Measurements from ENCODE around the gene SLC22A23.
A peak's percentile ranks its signal among the peaks of the same experiment; 100 is the strongest.
"Not testable (repeated sequence)": the region's sequence is repeated elsewhere in the genome, so short reads cannot be mapped to it uniquely, and the experiment has no call there.

The SLC22A23 gene

DNA sequence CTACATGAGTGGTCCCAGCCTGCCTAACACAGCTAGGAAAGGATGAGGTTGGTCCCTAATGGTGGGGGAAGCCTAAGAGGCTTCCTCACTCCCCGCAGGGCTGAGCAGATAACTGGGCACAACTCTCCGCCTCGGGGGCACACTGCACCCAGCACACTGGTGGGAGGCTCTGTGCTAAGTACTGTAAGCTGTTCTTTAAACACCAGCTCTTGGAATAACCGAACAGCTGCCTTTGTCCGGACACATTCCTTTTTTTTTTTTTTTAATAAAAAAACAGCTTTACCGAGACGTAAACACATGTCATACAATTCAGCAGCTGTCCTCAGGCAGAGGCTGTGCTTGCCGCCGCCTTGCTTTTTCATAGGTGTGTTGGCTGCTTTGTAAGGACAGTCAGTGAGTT is 191.2 kb downstream of the SLC22A23 start:
- DNase-seq (ENCODE audit: low spot score): no peak

DNA sequence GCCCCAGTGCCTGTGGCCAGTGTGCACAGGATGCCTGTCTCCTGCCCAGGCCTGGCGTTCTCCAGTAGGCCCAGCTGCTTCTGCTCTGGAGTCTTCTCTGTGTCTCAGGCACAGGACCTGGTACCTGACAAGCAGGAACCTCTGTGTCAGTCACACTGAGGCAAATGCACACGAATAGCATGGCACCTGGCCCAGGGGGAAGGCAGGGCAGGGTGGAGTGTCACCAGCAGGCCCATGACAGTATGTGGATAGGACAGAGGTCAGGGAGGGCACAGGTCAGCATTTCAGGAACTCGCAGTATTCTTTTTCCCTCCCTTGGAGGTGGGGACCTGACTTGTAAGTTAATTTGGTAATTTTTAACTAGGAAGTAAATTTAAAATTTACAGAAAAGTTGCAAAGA is 192.5 kb downstream of the SLC22A23 start:
- no peak for DNase-seq (ENCODE audit: low spot score)

DNA sequence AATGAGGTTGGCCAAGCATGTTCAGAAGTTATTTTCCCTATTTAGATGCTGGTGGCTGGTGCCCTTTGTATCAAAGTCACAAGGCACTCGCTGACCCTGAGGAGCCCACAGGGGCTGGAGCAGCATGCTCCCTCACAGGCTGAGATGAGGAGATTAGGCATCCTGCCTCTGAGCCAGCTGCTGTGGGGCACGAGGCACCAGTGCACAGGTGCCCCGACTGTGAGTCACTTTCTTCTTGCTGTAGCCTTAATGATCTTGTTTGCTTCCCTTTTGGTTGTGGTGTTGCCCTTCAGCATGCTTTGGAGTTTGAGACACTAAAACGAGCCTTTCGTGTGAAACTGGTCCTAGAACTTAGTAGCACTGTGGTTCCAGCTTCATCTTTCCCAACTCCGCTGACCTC is 193.8 kb downstream of the SLC22A23 start:
- DNase-seq (ENCODE audit: low spot score): no peak

DNA sequence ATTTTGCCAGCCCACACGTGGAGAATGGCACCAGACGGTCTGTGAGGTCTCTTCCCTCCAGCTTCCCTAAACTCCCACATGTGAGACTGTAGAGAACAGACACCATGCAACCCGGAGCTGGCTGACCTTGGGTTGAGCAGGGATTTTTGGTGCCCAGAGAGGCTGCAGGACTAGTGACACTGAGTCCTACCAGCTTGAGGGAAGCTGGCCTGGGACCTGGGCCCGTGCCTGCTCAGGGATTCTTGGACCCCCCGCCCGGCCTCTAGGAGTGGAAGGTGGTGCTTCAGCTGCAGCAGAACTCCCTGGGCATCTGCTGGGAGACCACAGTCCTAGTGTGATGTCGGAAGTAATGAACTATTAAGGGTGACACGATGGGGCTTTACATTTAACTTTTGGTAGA is 194.9 kb downstream of the SLC22A23 start:
- no peak for DNase-seq (ENCODE audit: low spot score)

DNA sequence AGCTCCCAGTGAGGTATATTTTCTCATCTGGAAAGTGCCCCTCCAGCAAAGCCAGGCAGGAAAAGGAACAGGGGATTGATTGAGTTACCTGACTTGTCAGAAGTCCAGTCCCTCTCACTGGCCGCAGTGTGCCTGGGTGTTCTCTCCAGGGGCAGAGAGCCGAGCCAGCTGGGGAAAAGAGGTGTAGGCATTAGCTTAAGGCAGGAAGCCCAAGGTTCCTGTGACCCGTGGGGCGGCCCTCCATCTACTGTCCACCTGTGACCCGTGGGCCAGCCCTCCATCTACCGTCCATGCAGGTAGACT is 195.4 kb downstream of the SLC22A23 start:
- DNase-seq (ENCODE audit: low spot score): no peak

DNA sequence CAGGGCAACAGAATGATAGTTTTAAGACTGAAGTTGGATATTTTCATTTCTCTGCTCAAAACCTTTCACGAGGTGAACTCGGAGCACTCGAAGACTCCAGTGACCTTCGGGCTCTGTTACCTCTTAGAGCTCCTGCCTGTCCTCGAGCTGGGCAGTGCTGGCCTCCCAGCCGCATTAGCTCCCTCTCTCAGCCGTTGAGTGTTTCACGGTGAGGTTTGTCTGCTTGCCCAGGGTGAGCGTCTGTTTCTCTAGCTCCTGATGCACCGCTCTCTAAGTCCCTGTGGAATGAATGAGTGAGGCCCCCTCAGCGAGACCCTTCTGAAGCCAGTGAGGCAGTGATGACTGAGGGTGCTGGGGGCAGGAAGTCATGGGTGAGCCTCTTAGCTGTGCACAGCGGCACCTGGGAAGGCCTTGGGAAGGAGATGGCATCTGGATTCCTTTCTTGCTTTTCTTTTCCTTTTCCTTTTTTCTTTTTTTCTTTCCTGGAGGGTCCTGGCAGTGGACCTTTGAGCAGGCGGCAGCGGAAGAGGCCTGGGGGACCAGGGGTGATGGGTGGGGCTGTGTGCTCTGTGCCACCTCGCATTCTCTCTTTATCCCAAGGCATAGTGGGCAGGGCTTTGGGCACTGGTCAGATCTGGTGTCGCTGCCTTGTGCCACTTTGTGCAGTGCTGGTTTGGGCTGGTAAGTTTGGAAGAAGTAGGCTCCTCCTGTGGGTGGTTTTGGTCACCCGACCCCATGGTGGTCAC is 195.9 kb downstream of the SLC22A23 start:
- DNase-seq (ENCODE audit: low spot score): no peak

DNA sequence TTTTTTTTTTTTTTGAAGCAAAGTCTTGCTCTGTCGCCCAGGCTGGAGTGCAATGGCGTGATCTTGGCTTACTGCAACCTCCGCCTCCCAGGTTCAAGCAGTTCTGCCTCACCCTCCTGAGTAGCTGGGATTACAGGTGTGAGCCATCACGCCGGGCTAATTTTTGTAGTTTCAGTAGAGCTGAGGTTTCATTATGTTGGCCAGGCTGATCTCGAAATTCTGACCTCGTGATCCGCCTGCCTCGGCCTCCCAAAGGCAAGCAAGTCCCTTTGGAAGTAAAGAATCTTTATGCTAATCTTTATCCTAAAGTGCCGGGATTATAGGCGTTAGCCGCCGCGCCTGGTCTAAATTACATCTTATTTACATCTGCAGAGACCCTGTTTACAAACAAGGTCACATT is 196.6 kb downstream of the SLC22A23 start:
- no peak for DNase-seq (ENCODE audit: low spot score)

DNA sequence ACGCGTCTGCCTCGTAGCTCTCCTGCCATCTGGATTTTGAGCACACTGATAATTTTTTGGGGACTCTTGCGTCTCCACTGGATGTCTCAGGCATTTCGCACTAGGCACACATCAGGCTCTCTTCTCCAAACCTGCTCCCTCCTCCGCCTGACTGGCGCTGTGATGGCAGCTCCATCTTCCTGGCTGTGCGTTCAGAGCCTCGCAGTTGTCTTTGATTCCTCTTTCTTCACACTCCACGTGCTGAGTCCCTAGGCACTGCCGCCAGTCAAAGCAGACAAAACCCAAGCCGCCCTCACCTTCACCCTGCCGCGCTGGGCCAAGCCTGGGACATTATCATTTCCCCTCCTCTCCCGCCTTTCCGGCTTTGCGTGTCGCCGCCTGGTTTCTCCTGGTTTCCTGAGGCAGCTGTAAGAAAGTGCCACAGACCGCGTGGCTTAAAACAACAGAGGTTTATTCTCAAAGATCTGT is 197.3 kb downstream of the SLC22A23 start:
- peak; percentile 15 for DNase-seq (ENCODE audit: low spot score)

DNA sequence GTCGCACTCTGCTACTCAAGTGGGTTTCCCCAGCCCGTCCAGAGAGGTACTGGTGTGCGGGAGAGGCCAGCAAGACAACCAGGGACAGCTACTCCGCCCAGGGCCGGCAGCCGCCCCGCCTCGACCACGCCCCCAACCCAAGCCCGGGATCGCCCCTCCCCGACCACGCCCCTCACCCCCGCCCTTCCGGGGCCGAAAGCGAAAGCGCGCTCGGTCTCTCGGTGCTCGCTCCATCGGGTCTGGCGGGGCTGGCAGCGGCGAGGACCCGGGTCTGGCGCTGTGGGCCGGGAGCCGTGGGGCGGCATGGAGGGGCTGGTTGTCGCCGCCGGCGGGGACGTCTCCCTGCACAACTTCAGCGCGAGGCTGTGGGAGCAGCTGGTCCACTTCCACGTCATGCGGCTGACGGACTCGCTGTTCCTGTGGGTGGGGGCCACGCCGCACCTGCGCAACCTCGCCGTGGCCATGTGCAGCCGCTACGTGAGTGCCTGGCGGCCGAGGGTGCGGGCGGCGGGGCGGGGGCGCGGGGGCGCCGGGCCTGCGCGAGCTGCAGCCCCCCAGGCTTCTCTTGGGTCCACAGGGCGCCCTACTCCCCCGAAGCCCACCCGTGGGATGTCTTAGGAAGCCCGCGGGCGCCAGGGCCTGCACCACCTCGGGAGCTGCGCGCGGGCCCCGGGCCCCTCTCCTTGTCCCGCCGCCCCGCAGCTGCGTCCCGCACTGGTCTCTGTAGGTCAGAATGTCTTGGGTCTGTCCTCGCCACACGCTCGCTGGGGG is 197.9 kb downstream of the SLC22A23 start, which contains the start of gene PSMG4:
Gene PSMG4, plus strand, starts transcription at position 228 of the 771 bp plus-strand sequence. Its CDS starts 76 bp downstream, at position 304.
- DNase-seq (ENCODE audit: low spot score): peak; percentile 88

DNA sequence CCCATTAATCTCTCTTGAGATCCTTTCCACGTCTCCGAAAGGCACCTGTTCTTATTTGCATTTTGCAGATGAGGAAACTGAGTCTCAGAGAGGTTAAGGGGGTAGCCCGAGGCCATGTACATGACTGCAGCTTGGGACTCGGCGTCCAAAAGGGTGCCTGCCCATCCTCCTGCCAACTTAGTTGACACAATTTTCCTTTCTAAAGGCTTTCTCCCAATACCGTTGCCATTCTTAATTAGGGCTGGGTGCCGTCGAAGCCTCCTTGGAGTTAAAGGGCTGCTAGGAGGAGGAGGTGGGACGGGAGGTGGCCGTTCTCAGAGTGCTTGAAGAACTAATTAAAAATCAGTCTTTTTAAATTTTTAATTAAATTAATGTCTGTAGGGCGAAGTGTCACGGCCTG is 198.6 kb downstream of the SLC22A23 start:
- no peak for DNase-seq (ENCODE audit: low spot score)

DNA sequence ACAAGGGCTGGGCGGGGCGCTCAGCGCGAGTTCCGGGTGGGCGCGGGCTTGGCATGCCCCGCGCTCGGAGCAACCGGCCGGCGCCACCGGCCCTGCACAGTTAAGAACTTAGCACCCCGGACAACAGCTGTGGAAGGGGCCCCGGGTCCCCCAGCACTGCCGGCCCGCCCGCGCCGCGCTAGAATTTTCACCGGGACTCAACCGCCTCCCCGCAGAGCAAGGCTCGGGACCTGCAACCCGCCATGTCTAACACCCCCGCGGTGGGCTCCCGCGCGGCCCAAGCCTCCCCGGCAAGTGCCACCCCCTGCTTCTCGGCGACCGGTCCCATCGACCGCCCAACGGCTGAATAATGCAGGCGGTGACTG is 203.3 kb downstream of the SLC22A23 start:
- no peak for DNase-seq (ENCODE audit: low spot score)

DNA sequence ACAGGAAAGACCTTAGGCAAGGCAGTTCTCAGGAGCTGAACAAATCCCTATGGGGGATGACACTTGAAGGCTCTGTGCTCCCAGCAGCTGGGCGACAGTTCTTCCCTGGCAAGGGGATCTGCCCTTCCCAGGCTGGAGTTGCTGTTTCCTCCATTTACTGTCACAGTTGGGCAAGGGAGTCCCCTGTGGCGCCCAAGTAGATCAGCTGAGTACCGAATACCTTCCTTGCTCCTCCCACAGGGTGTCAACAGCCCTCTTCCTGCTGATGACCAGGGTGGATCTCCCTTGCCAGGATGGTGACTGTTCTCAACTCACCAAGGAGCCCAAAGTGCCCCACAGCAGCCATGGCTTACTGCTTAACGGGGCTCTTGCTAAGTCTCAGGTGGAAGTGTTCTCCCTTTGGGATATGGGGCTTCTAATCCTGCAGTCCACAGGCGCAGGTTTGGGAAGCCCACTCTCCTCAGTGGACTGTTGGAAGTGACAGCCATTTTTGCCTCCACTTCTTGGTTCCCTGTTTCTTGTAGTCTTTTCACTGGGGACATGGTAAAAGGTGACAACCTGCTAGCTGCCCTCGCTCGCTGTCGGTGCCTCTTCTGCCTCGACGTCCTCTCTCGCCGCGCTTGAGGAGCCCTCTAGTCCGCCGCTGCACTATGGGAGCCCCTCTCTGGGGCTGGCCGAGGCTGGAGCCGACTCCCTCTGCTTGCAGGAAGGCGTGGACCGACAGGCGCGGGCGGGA is 203.8 kb downstream of the SLC22A23 start:
- peak; percentile 26 for DNase-seq (ENCODE audit: low spot score)

DNA sequence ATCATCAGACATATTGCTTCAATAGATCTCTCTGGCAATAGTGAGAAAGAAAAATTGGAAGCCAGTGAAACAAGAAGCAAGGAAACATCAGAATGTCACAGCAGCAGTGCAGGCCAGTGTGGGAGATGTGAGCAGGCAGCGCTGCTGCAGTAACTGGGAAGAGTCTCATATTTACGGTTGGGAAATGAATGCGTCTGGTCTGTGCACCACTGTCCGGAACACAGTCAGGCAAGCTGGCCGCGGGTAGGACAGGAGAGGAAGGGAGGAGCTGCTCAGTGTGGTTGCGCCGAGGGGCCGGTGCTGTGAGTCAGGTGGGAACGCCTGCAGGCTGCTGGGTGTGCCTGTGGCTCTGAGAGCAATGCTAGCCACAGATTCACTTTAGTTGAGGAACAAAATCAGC is 204.5 kb downstream of the SLC22A23 start:
- peak; percentile 73 for DNase-seq (ENCODE audit: low spot score)

DNA sequence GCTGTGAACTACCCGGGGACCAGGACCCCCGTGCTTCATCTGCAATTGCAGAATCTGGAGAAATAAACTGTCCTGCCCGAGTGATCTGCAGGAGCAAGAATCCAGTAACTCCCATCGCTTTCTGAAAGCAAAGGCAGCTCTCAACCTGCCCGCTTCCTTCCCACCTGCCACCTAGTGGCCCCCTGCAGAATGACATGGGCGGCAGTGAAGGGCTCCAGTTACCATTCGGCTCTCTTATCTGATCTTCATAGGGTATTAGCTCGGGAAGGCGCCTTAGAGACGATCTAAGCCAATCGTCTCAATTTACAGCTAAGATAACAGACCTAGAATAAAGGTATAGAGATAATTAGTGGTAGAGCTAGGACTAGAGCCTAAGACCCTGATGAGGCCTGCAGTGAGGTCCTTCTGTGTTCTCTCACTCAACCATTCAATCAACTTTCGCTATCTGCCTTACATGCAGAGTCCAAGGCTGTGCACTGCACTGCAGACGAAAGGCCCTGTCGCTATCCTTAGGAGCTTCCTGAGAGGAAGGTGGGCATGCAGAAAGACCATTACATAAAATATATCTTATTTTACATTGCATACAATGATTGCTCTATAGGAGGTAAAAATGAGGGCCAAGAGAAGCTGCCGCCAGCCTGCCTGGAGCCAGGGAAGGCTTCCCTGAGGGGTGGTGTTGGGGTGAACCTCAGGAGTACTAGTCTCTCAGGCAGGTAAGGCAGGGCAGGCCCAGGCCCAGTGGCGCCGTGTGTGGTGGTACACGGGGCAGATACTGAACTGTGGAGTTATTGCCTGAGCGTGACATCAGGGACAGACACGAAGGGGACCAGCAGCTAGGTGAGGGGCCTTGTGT is 205.2 kb downstream of the SLC22A23 start:
- DNase-seq (ENCODE audit: low spot score): peak; percentile 88

DNA sequence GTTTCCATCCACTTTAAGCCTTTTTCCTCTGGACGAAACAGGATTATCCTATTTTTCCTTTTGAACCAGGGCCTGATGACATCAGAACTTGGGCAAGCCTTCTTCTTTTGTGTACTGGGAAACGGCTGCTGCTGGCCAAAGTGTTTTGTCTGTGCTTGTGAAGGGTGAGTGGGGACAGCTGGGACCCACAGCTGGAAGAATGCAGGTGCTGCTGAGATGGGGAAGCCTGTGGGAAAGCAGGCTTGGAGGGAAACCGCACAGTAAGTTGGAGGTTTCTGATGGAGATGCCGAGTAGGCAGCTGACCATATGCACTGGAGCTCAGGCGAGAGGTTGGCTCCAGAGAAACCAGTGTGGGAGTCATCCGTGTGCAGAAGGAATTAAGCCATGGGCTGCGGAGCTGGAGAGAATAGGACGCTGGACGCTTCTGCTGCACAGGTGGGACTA is 206.6 kb downstream of the SLC22A23 start:
- DNase-seq (ENCODE audit: low spot score): no peak

DNA sequence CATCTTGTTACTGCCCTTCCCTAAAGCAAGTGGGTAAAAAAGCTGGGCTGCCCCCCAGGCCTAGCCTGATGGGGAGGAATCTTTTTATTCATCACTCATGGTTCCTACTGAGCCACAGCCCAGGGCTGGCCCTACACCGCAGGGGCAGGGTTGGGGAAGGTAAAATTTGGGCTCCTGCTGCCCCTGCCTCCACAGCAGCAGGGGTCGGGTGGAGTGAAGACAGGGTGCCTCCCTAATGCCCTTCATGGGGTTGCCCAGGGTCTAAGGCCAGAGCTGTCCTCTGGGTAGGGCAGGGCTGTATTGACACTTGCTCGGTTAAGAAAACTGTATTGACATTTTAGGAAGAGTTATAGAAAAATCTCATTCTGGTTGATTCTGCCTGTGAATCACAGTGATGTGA is 207.0 kb downstream of the SLC22A23 start:
- DNase-seq (ENCODE audit: low spot score): no peak

DNA sequence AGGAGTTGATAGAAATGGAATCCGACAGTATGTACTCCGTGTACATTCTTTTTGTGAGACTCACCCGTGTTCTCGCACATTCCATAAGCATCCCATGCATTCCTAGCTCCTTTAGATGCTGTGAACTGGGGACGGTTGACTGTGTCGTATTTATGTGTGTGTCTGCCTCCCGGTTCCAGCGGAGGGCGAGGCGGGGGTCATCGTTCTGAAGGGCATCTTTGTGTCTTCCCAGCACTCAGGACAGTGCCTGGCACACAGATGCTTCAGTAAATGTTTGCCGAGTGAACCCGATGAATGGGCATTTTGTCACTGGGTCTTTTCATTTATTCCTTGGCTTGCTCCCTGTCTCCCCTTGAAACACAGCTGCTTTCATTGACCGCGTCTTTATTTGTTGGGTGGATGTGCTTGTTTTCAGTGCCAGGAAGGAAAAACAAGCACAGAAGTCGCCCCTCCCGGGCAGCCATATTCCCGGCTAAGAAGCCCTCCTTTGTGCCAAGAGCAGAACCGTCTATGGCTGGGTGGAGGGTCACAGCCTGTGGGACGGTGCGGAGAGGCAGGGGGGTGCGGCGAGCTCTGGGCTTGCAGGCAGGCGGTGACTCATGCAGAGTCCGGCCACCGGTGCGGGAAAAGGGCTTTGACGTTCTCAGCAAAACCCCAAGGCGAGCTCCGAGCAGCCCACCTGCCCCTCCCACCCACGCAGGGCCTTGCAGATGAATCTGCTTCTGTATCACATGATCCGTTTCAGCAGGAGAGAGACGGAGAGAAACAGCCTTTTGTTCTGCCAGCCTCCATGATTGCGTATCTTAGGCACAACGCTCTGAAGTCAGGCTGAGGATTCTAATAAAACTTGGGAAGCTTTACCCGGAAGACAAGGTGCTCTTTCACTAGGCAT is 209.3 kb downstream of the SLC22A23 start:
- DNase-seq (ENCODE audit: low spot score): no peak

DNA sequence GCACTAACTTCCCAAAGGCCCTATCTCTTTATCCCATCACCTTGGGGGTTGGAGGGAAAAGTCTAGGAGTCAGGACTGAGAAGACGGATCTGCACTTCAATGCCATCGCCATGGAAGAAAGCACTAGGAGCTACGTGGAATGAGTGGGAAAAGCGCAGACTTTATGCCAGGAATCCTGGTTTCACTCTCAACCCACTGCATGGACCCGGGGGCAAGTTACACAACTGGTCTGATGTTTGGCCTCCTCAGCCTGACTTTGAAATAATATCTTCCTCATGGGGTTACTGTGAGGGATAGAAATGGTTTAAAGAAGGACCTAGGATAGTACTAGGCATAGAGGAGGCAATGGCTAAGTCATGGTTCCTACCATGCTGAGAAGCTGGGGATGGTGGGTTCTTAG is 211.6 kb downstream of the SLC22A23 start:
- DNase-seq (ENCODE audit: low spot score): no peak

DNA sequence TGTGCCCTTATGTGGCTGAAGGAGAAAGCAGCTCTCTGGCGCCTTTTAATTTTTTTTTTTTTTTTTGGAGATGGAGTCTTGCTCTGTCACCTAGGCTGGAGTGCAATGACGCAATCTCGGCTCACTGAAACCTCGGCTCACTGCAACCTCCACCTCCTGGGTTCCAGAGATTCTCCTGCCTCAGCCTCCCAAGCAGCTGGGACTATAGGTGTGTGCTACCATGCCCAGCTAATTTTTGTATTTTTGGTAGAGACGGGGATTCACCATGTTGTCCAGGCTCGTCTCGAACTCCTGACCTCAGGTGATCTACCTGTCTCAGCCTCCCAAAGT is 212.1 kb downstream of the SLC22A23 start:
- DNase-seq (ENCODE audit: low spot score): not testable (repeated sequence)

DNA sequence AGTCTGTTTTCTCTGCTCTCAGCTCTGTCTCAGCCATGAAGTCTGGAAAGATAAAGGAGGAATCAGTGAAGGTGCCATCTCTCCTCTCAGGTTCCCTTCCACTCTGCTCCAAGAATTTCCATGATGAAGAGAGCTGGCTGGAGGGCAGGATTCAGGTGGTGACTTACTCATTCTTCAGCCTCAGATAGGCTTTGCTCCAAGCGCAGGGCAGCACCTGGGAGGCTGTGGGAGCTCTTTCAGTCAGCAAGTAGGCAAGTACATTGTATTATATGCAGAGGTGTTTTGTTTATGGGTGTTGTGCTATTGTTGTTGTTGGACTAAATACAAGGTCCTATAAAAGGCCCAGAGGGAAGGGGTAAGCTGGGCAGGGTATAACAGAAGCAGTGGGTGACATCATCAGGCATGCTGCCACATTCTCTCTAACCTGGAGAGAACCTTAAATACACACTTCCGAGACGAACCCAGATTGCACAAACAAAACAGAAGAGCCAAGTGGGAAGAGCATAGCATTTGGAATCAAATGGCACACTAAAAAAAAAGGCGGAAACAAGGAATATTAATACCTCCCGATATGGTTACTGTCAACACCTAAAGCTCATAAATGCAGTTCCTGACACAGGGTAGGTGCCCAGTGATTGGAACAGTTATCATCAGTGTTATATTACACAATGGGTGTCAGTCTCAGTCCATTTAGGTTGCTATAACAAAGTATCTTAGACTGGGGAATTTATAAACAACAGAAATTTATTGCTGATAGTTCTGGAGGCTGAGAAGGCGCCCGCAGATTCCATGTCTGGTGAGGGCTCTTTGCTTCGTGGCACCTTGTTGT is 212.6 kb downstream of the SLC22A23 start:
- DNase-seq (ENCODE audit: low spot score): no peak

Measured in LoVo (cell line).